Measurements from ENCODE around the gene ARID3B. TPM values are rescaled to one million over a fixed set of nuclear protein-coding genes. Genes with fewer than 3 reads are reported as not detected.

Gene ARID3B
- total and polyA plus RNA-seq, 2 experiments from 2014 or later = 69.8 to 70.5 TPM

GRCh38 chr15:74552773-74553441 is 11.9 kb downstream of the ARID3B start:
- Histone ChIP-seq H3K4me3 (no peak overlapping the region), H3K9me3 (ENCODE audit: low read depth) (no peaks in the 10 kb centered on the region), H3K4me1 (ENCODE audit: low read depth) (no peaks in the 10 kb centered on the region), H3K36me3 (peaks cover 10% of the 10 kb centered on the region), H3K27ac (no peak overlapping the region), H3K27me3 (no peaks in the 10 kb centered on the region)
- no peak for DNase-seq (ENCODE audit: low read depth in 1 of 2, low spot score in 1 of 2)
- TF ChIP-seq CTCF (IDR thresholded peaks at IDR 0.05; ENCODE audit: low read depth, low read length) = no peak

GRCh38 chr15:74555192-74555591 is 14.2 kb downstream of the ARID3B start:
- Histone ChIP-seq H3K4me1 (ENCODE audit: low read depth) (no peaks in the 10 kb centered on the region), H3K9me3 (ENCODE audit: low read depth) (no peaks in the 10 kb centered on the region), H3K4me3 (no peak overlapping the region), H3K27me3 (no peaks in the 10 kb centered on the region), H3K36me3 (peaks cover 10% of the 10 kb centered on the region), H3K27ac (no peak overlapping the region)
- DNase-seq (ENCODE audit: low read depth in 1 of 2, low spot score in 1 of 2) = no peak
- TF ChIP-seq CTCF (IDR thresholded peaks at IDR 0.05; ENCODE audit: low read depth, low read length) = no peak

- peak overlapping the region; percentile 33 for H3K27ac ChIP-seq
- no peak overlapping the region for H3K4me3 ChIP-seq
- no peak for TF ChIP-seq CTCF (IDR thresholded peaks at IDR 0.05; ENCODE audit: low read depth, low read length)
- no peak for DNase-seq (ENCODE audit: low read depth in 1 of 2, low spot score in 1 of 2)
- no peaks in the 10 kb centered on the region for H3K27me3 ChIP-seq
- no peaks in the 10 kb centered on the region for H3K36me3 ChIP-seq
- H3K4me1 ChIP-seq (ENCODE audit: low read depth) = peaks cover 16% of the 10 kb centered on the region
- no peaks in the 10 kb centered on the region for H3K9me3 ChIP-seq (ENCODE audit: low read depth)
These were observed 17.7 kb downstream of the ARID3B start for GRCh38 chr15:74558706-74559105.

GRCh38 chr15:74563442-74563841 is 22.4 kb downstream of the ARID3B start:
- Histone ChIP-seq H3K36me3 (no peaks in the 10 kb centered on the region), H3K27ac (peak overlapping the region; percentile 88), H3K4me1 (ENCODE audit: low read depth) (peaks cover 62% of the 10 kb centered on the region), H3K27me3 (no peaks in the 10 kb centered on the region), H3K4me3 (no peak overlapping the region), H3K9me3 (ENCODE audit: low read depth) (no peaks in the 10 kb centered on the region)
- no peak for TF ChIP-seq CTCF (IDR thresholded peaks at IDR 0.05; ENCODE audit: low read depth, low read length)
- no peak for DNase-seq (ENCODE audit: low read depth in 1 of 2, low spot score in 1 of 2)

GRCh38 chr15:74564182-74564581 is 23.2 kb downstream of the ARID3B start:
- Histone ChIP-seq H3K4me3 (no peak overlapping the region), H3K9me3 (ENCODE audit: low read depth) (no peaks in the 10 kb centered on the region), H3K4me1 (ENCODE audit: low read depth) (peaks cover 68% of the 10 kb centered on the region), H3K36me3 (no peaks in the 10 kb centered on the region), H3K27me3 (no peaks in the 10 kb centered on the region), H3K27ac (peak overlapping the region; percentile 88)
- DNase-seq (ENCODE audit: low read depth in 1 of 2, low spot score in 1 of 2) = no peak
- no peak for TF ChIP-seq CTCF (IDR thresholded peaks at IDR 0.05; ENCODE audit: low read depth, low read length)
